IMR-90 (cell line): ENCODE measurements around the gene ZBTB39. TPM values are rescaled to one million over a fixed set of nuclear protein-coding genes. Genes with fewer than 3 reads are reported as not detected.

Source experiments
- ATAC-seq: fragments of 200-7000 bp; cut with Tn5 transposase; 2 replicates; pipeline ENCODE4 v1.9.1; 2020; ENCODE audit warnings: low read depth, mild to moderate bottlenecking, moderate library complexity
- BruUV-seq: library from RNA; stranded (reverse); fragments of 400-500 nt; replicated peaks from 2 replicates; lab custom pipeline; 2021; lab: Mats Ljungman, UMichigan
- CTCF ChIA-PET: fragments of 300-600 bp; formaldehyde crosslinking; extraction: SDS; loops from one replicate; lab custom pipeline; 2021; ENCODE audit warnings: antibody characterized with exemption; lab: Yijun Ruan, JAX
- POLR2A ChIA-PET: fragments of 300-600 bp; sonication (Branson Sonifier 250); formaldehyde crosslinking; loops from one replicate; lab custom pipeline; 2022; ENCODE audit warnings: antibody characterized with exemption; ENCODE audit not compliant: unreplicated experiment; lab: Charles Lee
- DNase-seq: peaks from one replicate; pipeline ENCODE4 v3.0.0; 2013
- H2AFZ ChIP-seq: replicated peaks from 2 replicates; pipeline ENCODE3; 2013; ENCODE audit warnings: low read length, mild to moderate bottlenecking; ENCODE audit not compliant: poor library complexity
- H2AK5ac ChIP-seq: 2 replicates; pipeline ENCODE4 v1.6.1; 2013; ENCODE audit warnings: low read depth, low read length, inconsistent platforms
- H2AK9ac ChIP-seq: replicated peaks from 2 replicates; pipeline ENCODE3; 2013; ENCODE audit warnings: mild to moderate bottlenecking, low read depth, low read length, moderate library complexity; ENCODE audit not compliant: poor library complexity
- H2BK120ac ChIP-seq: 2 replicates; pipeline ENCODE4 v1.6.1; 2013; ENCODE audit warnings: low read depth, low read length, inconsistent platforms
- H2BK15ac ChIP-seq: 3 replicates; pipeline ENCODE4 v1.6.1; 2013; ENCODE audit warnings: low read depth, low read length, inconsistent platforms
- H2BK20ac ChIP-seq: 2 replicates; pipeline ENCODE4 v1.6.1; 2013; ENCODE audit warnings: low read depth, mild to moderate bottlenecking, inconsistent platforms, low read length, moderate library complexity
- H2BK5ac ChIP-seq: 2 replicates; pipeline ENCODE4 v1.6.1; 2013; ENCODE audit warnings: mild to moderate bottlenecking, low read depth, low read length, inconsistent platforms; ENCODE audit not compliant: poor library complexity, severe bottlenecking
- H3K14ac ChIP-seq: replicated peaks from 2 replicates; pipeline ENCODE4 v1.6.1; 2013; ENCODE audit warnings: low read depth, low read length, inconsistent platforms
- H3K18ac ChIP-seq: 2 replicates; pipeline ENCODE4 v1.6.1; 2013; ENCODE audit warnings: low read depth, low read length, control low read depth
- H3K23ac ChIP-seq: 2 replicates; pipeline ENCODE4 v1.6.1; 2013; ENCODE audit warnings: low read depth, low read length, inconsistent platforms
- H3K27ac ChIP-seq: 2 replicates; pipeline ENCODE4 v1.5.1; 2013; ENCODE audit warnings: mild to moderate bottlenecking, control low read depth, low read length; ENCODE audit not compliant: insufficient read depth
- H3K27me3 ChIP-seq: 2 replicates; pipeline ENCODE4 v1.6.1; 2013; ENCODE audit warnings: low read length; ENCODE audit not compliant: control insufficient read depth, insufficient read depth
- H3K36me3 ChIP-seq: 2 replicates; pipeline ENCODE4 v1.6.1; 2013; ENCODE audit warnings: low read length, mixed read lengths; ENCODE audit not compliant: control insufficient read depth, insufficient read depth
- H3K4ac ChIP-seq: 2 replicates; pipeline ENCODE4 v1.6.1; 2013; ENCODE audit warnings: low read depth, low read length, inconsistent platforms
- H3K4me1 ChIP-seq: 2 replicates; pipeline ENCODE4 v1.6.1; 2013; ENCODE audit warnings: low read length, mixed read lengths; ENCODE audit not compliant: control insufficient read depth, insufficient read depth
- H3K4me2 ChIP-seq: 2 replicates; pipeline ENCODE4 v1.6.1; 2013; ENCODE audit warnings: low read depth, mild to moderate bottlenecking, control low read depth, low read length, moderate library complexity
- H3K4me3 ChIP-seq: 2 replicates; pipeline ENCODE4 v1.5.1; 2013; ENCODE audit warnings: low read depth, mild to moderate bottlenecking, control low read depth, low read length, moderate library complexity; ENCODE audit not compliant: insufficient read depth
- H3K56ac ChIP-seq: 2 replicates; pipeline ENCODE4 v1.6.1; 2013; ENCODE audit warnings: low read length, inconsistent platforms; ENCODE audit not compliant: insufficient read depth; ENCODE audit errors: extremely low read depth
- H3K79me1 ChIP-seq, 2 experiments: 2 replicates each; pipeline ENCODE4 v1.6.1; 2013; ENCODE audit warnings: low read length in 2 of 2, inconsistent platforms in 1 of 2, low read depth in 1 of 2
- H3K9ac ChIP-seq: 2 replicates; pipeline ENCODE4 v1.6.1; 2013; ENCODE audit warnings: low read depth, low read length, control low read depth
- H3K9me1 ChIP-seq: 2 replicates; pipeline ENCODE4 v1.6.1; 2013; ENCODE audit warnings: low read length, inconsistent platforms; ENCODE audit not compliant: insufficient read depth
- H3K9me3 ChIP-seq: 2 replicates; pipeline ENCODE4 v1.6.1; 2013; ENCODE audit warnings: low read length; ENCODE audit not compliant: control insufficient read depth, insufficient read depth
- H4K20me1 ChIP-seq: 2 replicates; pipeline ENCODE4 v1.6.1; 2013; ENCODE audit warnings: low read length, inconsistent platforms; ENCODE audit not compliant: insufficient read depth
- H4K5ac ChIP-seq: 2 replicates; pipeline ENCODE4 v1.6.1; 2013; ENCODE audit warnings: mild to moderate bottlenecking, low read depth, low read length, control low read depth
- H4K8ac ChIP-seq, 2 experiments: 2 replicates each; pipeline ENCODE4 v1.6.1; 2013; ENCODE audit warnings: low read depth in 2 of 2, low read length in 2 of 2, control low read depth in 1 of 2, inconsistent platforms in 1 of 2
- H4K91ac ChIP-seq: 2 replicates; pipeline ENCODE4 v1.6.1; 2013; ENCODE audit warnings: low read depth, low read length, inconsistent platforms; ENCODE audit not compliant: insufficient read depth
- BHLHE40 ChIP-seq: fragments of 150-350 bp; IDR thresholded peaks from 2 replicates; pipeline ENCODE4 v1.6.1; 2016; ENCODE audit warnings: mild to moderate bottlenecking, low read depth, low read length
- CEBPB ChIP-seq: IDR thresholded peaks from 2 replicates; pipeline ENCODE4 v1.6.1; 2012; ENCODE audit warnings: low read depth, low read length, improper control_type of control experiment
- CHD1 ChIP-seq: IDR thresholded peaks from 2 replicates; pipeline ENCODE4 v1.6.1; 2012; ENCODE audit warnings: low read depth, low read length, improper control_type of control experiment
- FOS ChIP-seq: fragments of 150-350 bp; IDR thresholded peaks from 2 replicates; pipeline ENCODE4 v1.6.1; 2016; ENCODE audit warnings: low read depth, low read length
- MAFK ChIP-seq: IDR thresholded peaks from 2 replicates; pipeline ENCODE4 v1.6.1; 2012; ENCODE audit warnings: low read depth, low read length, improper control_type of control experiment
- MAZ ChIP-seq: IDR thresholded peaks from 2 replicates; pipeline ENCODE4 v1.6.1; 2012; ENCODE audit warnings: low read depth, mild to moderate bottlenecking, low read length, improper control_type of control experiment, moderate library complexity, borderline replicate concordance
- NFE2L2 ChIP-seq: fragments of 150-350 bp; IDR thresholded peaks from 2 replicates; pipeline ENCODE4 v1.6.1; 2016; ENCODE audit warnings: low read depth, mild to moderate bottlenecking, low read length
- POLR2A ChIP-seq: IDR thresholded peaks from 2 replicates; pipeline ENCODE4 v1.6.1; 2012; ENCODE audit warnings: mild to moderate bottlenecking, low read depth, low read length
- RAD21 ChIP-seq: IDR thresholded peaks from 2 replicates; pipeline ENCODE4 v1.6.1; 2012; ENCODE audit warnings: low read length, improper control_type of control experiment
- RCOR1 ChIP-seq: IDR thresholded peaks from 2 replicates; pipeline ENCODE4 v1.6.1; 2012; ENCODE audit warnings: mild to moderate bottlenecking, low read length, improper control_type of control experiment; ENCODE audit not compliant: insufficient replicate concordance
- RFX5 ChIP-seq: IDR thresholded peaks from 2 replicates; pipeline ENCODE4 v1.8.0; 2012; ENCODE audit warnings: low read depth, mild to moderate bottlenecking, low read length, moderate library complexity
- SMC3 ChIP-seq: fragments of 150-350 bp; IDR thresholded peaks from 2 replicates; pipeline ENCODE4 v1.6.1; 2016; ENCODE audit warnings: low read depth, mild to moderate bottlenecking, antibody characterized with exemption, low read length, moderate library complexity
- WGBS, 2 experiments: methylation state at CpG; one replicate each; pipeline versions ENCODE4 v1.1.5 to v1.1.7; 2013; ENCODE audit warnings: missing lambda C conversion rate in 2 of 2; ENCODE audit not compliant: insufficient read length in 1 of 2; ENCODE audit errors: extremely low coverage in 2 of 2; 5-methylcytosine and 5-hydroxymethylcytosine counted together
- dilution Hi-C: fragments of 300-500 bp; cut with HindIII; formaldehyde crosslinking; loops from one replicate; pipeline ENCODE4 v1.14.3; 2018; ENCODE audit warnings: low sequenced_read_pairs; ENCODE audit not compliant: unreplicated experiment
- in situ Hi-C: fragments of 300-500 bp; cut with MboI; formaldehyde crosslinking; loops from 3 replicates; pipeline ENCODE4 v1.14.3; 2019; ENCODE audit warnings: low sequenced_read_pairs, inconsistent platforms, mixed read lengths
- intact Hi-C: fragments of 100-400 bp; cut with micrococcal nuclease; formaldehyde crosslinking; loops from 2 replicates; pipeline ENCODE4 v1.10.0; 2022
- polyA plus RNA-seq, 3 experiments: library from polyadenylated mRNA; depleted of rRNA; stranded (reverse); fragments of >200 nt; gene quantifications; 2 replicates each; pipeline ENCODE4 v1.2.3, GENCODE V29; 2012; ENCODE audit warnings: low replicate concordance in 1 of 3
- total RNA-seq: library from RNA; depleted of rRNA; stranded (reverse); fragments of >200 nt; gene quantifications from 2 replicates; pipeline ENCODE4 v1.2.3, GENCODE V29; 2012
- TF ChIP-seq, protein P1 (sequence below): conservative IDR thresholded peaks from 2 replicates; pipeline ENCODE4 v1.5.1; 2012; ENCODE audit warnings: mild to moderate bottlenecking, low read depth, low read length, improper control_type of control experiment
- TF ChIP-seq, protein P2 (sequence below): fragments of 150-350 bp; IDR thresholded peaks from 2 replicates; pipeline ENCODE4 v1.6.1; 2017; ENCODE audit warnings: mild to moderate bottlenecking, antibody characterized with exemption, low read length, low read depth
- TF ChIP-seq, protein P3 (sequence below): fragments of 150-350 bp; IDR thresholded peaks from 2 replicates; pipeline ENCODE4 v1.6.1; 2016; ENCODE audit warnings: low read depth, mild to moderate bottlenecking, low read length, moderate library complexity, borderline replicate concordance

ZBTB39 gene
- total and polyA plus RNA-seq, 2 of the 4 experiments (the other 2 are of a cell fraction): 4.0 to 5.2 TPM

DNA sequence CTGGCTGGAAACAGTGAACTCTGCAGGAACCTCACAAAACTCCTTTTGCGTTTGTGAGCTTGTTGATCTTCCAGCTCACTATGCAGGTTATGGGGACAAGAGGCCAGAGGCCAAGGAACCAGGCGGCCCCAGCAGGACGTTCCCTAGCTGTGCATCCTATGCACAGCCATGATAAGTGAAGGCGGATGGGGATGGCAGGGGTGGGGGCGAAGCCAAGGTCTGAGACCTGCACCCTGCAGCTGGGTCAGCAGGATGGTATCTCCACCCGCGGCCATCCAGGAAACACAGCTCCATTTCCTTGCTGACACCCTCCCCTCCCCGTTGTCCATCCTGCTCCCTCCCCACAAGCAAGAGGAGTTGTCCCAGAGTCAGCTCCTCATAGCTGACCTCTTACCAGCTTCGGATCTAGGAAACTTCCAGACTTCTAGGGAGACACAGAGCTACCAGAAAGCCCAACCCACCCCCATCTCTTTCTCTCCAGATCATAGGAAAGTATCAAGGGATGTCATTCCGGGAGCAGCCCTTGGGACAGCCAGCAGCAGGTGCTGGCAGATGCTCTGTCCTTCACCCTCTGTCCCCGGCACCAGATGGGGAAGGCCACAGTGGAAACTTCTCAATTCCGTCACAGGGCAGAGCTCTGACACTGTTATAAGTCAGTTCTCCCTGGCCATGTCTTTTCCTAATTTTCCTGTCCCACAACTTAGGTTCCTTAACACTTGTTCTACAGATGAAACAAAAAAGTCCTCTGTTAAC lies 9.4 kb downstream of the ZBTB39 start:
- Histone ChIP-seq H3K23ac (no peak overlapping the region), H3K4me2 (no peak overlapping the region), H3K18ac (no peak overlapping the region), H4K8ac (no peak overlapping the region), H3K9me1 (peaks cover 17% of the 10 kb centered on the region), H2BK20ac (no peak overlapping the region), H2BK120ac (no peak overlapping the region), H3K79me1 (peaks cover 11 to 41% of the 10 kb centered on the region in 2 experiments), H3K4me3 (no peak overlapping the region), H3K14ac (no peak overlapping the region), H4K91ac (no peak overlapping the region), H3K4ac (no peak overlapping the region), H3K27ac (no peak overlapping the region), H3K9ac (no peak overlapping the region), H2AK9ac (no peak overlapping the region), H2AK5ac (no peak overlapping the region), H2AFZ (no peak overlapping the region), H2BK15ac (no peak overlapping the region), H4K20me1 (peaks cover 35% of the 10 kb centered on the region), H3K36me3 (peaks cover 28% of the 10 kb centered on the region), H2BK5ac (no peak overlapping the region), H4K5ac (no peak overlapping the region), H3K9me3 (no peaks in the 10 kb centered on the region), H3K56ac (no peak overlapping the region), H3K4me1 (peaks cover 6% of the 10 kb centered on the region), H3K27me3 (no peaks in the 10 kb centered on the region)
- dilution Hi-C loops: no loop called here
- in situ Hi-C loops: loop anchor here (25.0 kb wide), 1 partner anchor 485 kb away; the partner anchor contains the start of gene RBMS2
- ChIA-PET CTCF (no interaction called here), POLR2A (no interaction called here)
- no TSS peak for BruUV-seq
- no peak for DNase-seq
- no peak for ATAC-seq
- 78% methylated on average over 2 of the region's 12 CpGs; no CpG with 5 or more reads in 1 of the 2 experiments for WGBS, 2 experiments
- intact Hi-C loops: no loop called here
- TF ChIP-seq, protein P1, sequence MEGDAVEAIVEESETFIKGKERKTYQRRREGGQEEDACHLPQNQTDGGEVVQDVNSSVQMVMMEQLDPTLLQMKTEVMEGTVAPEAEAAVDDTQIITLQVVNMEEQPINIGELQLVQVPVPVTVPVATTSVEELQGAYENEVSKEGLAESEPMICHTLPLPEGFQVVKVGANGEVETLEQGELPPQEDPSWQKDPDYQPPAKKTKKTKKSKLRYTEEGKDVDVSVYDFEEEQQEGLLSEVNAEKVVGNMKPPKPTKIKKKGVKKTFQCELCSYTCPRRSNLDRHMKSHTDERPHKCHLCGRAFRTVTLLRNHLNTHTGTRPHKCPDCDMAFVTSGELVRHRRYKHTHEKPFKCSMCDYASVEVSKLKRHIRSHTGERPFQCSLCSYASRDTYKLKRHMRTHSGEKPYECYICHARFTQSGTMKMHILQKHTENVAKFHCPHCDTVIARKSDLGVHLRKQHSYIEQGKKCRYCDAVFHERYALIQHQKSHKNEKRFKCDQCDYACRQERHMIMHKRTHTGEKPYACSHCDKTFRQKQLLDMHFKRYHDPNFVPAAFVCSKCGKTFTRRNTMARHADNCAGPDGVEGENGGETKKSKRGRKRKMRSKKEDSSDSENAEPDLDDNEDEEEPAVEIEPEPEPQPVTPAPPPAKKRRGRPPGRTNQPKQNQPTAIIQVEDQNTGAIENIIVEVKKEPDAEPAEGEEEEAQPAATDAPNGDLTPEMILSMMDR: no peak
- TF ChIP-seq POLR2A (no peak), FOS (no peak), MAZ (no peak), CHD1 (no peak), NFE2L2 (no peak), MAFK (no peak), RCOR1 (no peak), CEBPB (no peak), BHLHE40 (no peak), SMC3 (no peak), RFX5 (no peak), RAD21 (no peak)
- TF ChIP-seq, protein P2, sequence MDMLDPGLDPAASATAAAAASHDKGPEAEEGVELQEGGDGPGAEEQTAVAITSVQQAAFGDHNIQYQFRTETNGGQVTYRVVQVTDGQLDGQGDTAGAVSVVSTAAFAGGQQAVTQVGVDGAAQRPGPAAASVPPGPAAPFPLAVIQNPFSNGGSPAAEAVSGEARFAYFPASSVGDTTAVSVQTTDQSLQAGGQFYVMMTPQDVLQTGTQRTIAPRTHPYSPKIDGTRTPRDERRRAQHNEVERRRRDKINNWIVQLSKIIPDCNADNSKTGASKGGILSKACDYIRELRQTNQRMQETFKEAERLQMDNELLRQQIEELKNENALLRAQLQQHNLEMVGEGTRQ: no peak
- TF ChIP-seq, protein P3, sequence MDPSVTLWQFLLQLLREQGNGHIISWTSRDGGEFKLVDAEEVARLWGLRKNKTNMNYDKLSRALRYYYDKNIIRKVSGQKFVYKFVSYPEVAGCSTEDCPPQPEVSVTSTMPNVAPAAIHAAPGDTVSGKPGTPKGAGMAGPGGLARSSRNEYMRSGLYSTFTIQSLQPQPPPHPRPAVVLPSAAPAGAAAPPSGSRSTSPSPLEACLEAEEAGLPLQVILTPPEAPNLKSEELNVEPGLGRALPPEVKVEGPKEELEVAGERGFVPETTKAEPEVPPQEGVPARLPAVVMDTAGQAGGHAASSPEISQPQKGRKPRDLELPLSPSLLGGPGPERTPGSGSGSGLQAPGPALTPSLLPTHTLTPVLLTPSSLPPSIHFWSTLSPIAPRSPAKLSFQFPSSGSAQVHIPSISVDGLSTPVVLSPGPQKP: no peak
